Lung (tissue), 12 donors: ENCODE data around the gene C3orf49. TPM values are rescaled to one million over a fixed set of nuclear protein-coding genes. Genes with fewer than 3 reads are reported as not detected.
A peak's percentile ranks its signal among the peaks of the same experiment; 100 is the strongest.

Source experiments
- ATAC-seq: fragments of 200-7000 bp; cut with Tn5 transposase; one replicate; pipeline ENCODE4 v1.9.1; 2020; ENCODE audit warnings: moderate number of reproducible peaks; ENCODE audit not compliant: insufficient read depth, low FRiP score
- DNase-seq, 3 donors: peaks; one replicate each; pipeline ENCODE4 v3.0.0-alpha.2; 2013 to 2017
- H3K27ac ChIP-seq, 2 donors: one replicate each; pipeline ENCODE4 v1.5.1; 2013; ENCODE audit warnings: mild to moderate bottlenecking in 2 of 2, moderate library complexity in 2 of 2, control low read depth in 1 of 2, inconsistent platforms in 1 of 2, low read depth in 1 of 2, low read length in 1 of 2
- H3K27me3 ChIP-seq, 3 donors: one replicate each; pipeline ENCODE4 v1.5.1; 2013; ENCODE audit warnings: low read length in 2 of 3; ENCODE audit not compliant: control insufficient read depth in 3 of 3, insufficient read depth in 3 of 3
- H3K36me3 ChIP-seq, 4 donors: one replicate each; pipeline ENCODE4 v1.5.1; 2013; ENCODE audit warnings: low read length in 4 of 4, mild to moderate bottlenecking in 1 of 4, moderate library complexity in 1 of 4; ENCODE audit not compliant: control insufficient read depth in 4 of 4, insufficient read depth in 4 of 4
- H3K4me1 ChIP-seq, 5 donors: one replicate each; pipeline ENCODE4 v1.5.1; 2013; ENCODE audit warnings: low read length in 5 of 5, mild to moderate bottlenecking in 2 of 5, moderate library complexity in 1 of 5; ENCODE audit not compliant: control insufficient read depth in 5 of 5, insufficient read depth in 5 of 5
- H3K4me3 ChIP-seq: one replicate; pipeline ENCODE4 v1.5.1; 2013; ENCODE audit warnings: mild to moderate bottlenecking, control low read depth, moderate library complexity
- H3K9ac ChIP-seq, 2 donors: one replicate each; pipeline ENCODE4 v1.5.1; 2013; ENCODE audit warnings: low read length in 2 of 2, control low read depth in 1 of 2; ENCODE audit not compliant: insufficient read depth in 1 of 2
- H3K9me3 ChIP-seq, 4 donors: one replicate each; pipeline ENCODE4 v1.5.1; 2013; ENCODE audit warnings: low read length in 3 of 4, mild to moderate bottlenecking in 1 of 4, moderate library complexity in 1 of 4; ENCODE audit not compliant: control insufficient read depth in 4 of 4, insufficient read depth in 3 of 4
- WGBS, 2 donors: extraction: QIAGEN DNeasy Blood & Tissue Kit; methylation state at CpG; one replicate each; pipeline ENCODE4 v1.1.7; 2013; 5-methylcytosine and 5-hydroxymethylcytosine counted together
- polyA plus RNA-seq, 2 donors: library from polyadenylated mRNA; stranded (reverse); fragments of 200-250 nt; gene quantifications; one replicate each; pipeline ENCODE4 v1.2.1, GENCODE V29; 2013
- total RNA-seq, 2 donors: library from RNA; depleted of rRNA in 1 of 2; stranded (reverse); fragments of >200 nt in 1 of 2; gene quantifications; one replicate each; pipeline ENCODE4 v1.2.1, GENCODE V29; 2014 to 2021
- TF ChIP-seq, protein P1 (sequence below): IDR thresholded peaks from 2 replicates; pipeline ENCODE4 v1.5.1; 2012; ENCODE audit warnings: mild to moderate bottlenecking; ENCODE audit errors: control extremely low read depth, extremely low read depth
- donor health status: control.
- donor health status: control.
- donor health status: Bipolar disorder and iron deficiency.
- donor health status: healthy.
- donor health status: DM: yes; HTN: yes; CAD: no.

The C3orf49 gene
- total and polyA plus RNA-seq, 4 donors, result not detected

- no peak for ATAC-seq
- TF ChIP-seq, protein P1, sequence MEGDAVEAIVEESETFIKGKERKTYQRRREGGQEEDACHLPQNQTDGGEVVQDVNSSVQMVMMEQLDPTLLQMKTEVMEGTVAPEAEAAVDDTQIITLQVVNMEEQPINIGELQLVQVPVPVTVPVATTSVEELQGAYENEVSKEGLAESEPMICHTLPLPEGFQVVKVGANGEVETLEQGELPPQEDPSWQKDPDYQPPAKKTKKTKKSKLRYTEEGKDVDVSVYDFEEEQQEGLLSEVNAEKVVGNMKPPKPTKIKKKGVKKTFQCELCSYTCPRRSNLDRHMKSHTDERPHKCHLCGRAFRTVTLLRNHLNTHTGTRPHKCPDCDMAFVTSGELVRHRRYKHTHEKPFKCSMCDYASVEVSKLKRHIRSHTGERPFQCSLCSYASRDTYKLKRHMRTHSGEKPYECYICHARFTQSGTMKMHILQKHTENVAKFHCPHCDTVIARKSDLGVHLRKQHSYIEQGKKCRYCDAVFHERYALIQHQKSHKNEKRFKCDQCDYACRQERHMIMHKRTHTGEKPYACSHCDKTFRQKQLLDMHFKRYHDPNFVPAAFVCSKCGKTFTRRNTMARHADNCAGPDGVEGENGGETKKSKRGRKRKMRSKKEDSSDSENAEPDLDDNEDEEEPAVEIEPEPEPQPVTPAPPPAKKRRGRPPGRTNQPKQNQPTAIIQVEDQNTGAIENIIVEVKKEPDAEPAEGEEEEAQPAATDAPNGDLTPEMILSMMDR, result no peak
- DNase-seq, result peak in 2 of 3 donors; percentile 28 to 38
Measured at GRCh38 chr3:63791974-63792373, 27.1 kb upstream of the C3orf49 start.

DNA sequence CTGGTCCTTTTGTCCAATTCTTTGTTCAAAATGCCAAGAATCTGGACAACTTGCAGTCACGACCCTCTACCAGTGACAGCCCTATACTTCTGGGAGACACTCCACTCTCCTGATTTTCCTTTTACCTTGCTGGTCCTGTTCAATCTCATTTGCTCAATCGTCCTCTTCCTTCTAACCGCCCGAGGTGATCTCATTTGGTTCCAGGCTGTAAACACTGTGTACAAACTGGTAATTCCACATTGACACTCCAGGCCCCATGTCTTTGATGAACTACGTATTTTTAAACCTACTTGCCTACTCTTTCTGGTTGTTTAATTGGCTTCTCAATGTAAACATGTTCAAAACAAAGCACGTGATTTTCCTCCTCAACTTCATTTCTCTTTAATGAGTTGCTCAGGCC lies 23.7 kb upstream of the C3orf49 start:
- peaks cover 0 to 3% (median 2%) of the 10 kb centered on the region in 3 donors for H3K27me3 ChIP-seq
- no peak overlapping the region for H3K27ac ChIP-seq
- H3K9me3 ChIP-seq, result no peaks in the 10 kb centered on the region
- H3K36me3 ChIP-seq, result no peaks in the 10 kb centered on the region
- no peak overlapping the region for H3K4me3 ChIP-seq
- ATAC-seq, result no peak
- no peak for DNase-seq
- 69 to 76% methylated on average over 6 of the region's 6 CpGs for WGBS, 2 donors
- H3K9ac ChIP-seq, result no peak overlapping the region
- TF ChIP-seq, protein P1, result no peak
- no peaks in the 10 kb centered on the region for H3K4me1 ChIP-seq

More at GRCh38 chr3:63791974-63792373, 27.1 kb upstream of the C3orf49 start:
- H3K4me1 ChIP-seq, result no peaks in the 10 kb centered on the region
- no peak overlapping the region for H3K27ac ChIP-seq
- no peaks in the 10 kb centered on the region for H3K9me3 ChIP-seq
- H3K9ac ChIP-seq, result no peak overlapping the region
- WGBS, 2 donors, result 10 to 22% methylated on average over 1 of the region's 1 CpG
- no peaks in the 10 kb centered on the region for H3K36me3 ChIP-seq
- H3K27me3 ChIP-seq, result peaks cover 0 to 3% (median 2%) of the 10 kb centered on the region in 3 donors
- H3K4me3 ChIP-seq, result no peak overlapping the region

DNA sequence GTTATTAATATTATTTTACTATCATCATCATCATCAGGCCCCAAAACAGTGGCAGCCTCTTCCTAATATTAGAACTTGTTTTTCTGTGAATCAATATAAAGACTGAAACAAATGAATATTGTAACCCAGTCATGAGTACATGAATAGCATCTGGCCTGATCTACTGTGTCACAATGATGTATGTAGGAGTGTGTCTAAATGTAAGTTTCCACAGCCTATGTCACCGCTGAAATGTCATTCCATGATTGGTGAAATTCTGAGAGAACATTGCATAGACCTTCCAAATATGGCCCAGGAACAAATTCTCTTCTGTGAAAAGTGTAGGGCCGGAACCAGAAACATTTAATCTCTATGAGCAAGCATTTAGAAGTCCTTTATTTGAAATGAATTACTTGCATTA lies 20.6 kb upstream of the C3orf49 start:
- DNase-seq (no peak), ATAC-seq (no peak)
- Histone ChIP-seq H3K9me3 (peaks cover 0 to 1% (median 0%) of the 10 kb centered on the region in 4 donors), H3K36me3 (no peaks in the 10 kb centered on the region), H3K4me1 (no peaks in the 10 kb centered on the region), H3K27me3 (peaks cover 0 to 3% (median 2%) of the 10 kb centered on the region in 3 donors), H3K27ac (no peak overlapping the region), H3K4me3 (no peak overlapping the region), H3K9ac (no peak overlapping the region)
- 94 to 95% methylated on average over 2 of the region's 2 CpGs for WGBS, 2 donors
- TF ChIP-seq, protein P1, result no peak

GRCh38 chr3:63798949-63799348 lies 20.1 kb upstream of the C3orf49 start:
- Histone ChIP-seq H3K4me1 (no peaks in the 10 kb centered on the region), H3K9me3 (peaks cover 0 to 1% (median 0%) of the 10 kb centered on the region in 4 donors), H3K9ac (no peak overlapping the region), H3K4me3 (no peak overlapping the region), H3K36me3 (no peaks in the 10 kb centered on the region), H3K27ac (no peak overlapping the region), H3K27me3 (peaks cover 0 to 1% (median 1%) of the 10 kb centered on the region in 3 donors)
- WGBS, 2 donors, result 92 to 93% methylated on average over 2 of the region's 2 CpGs
- TF ChIP-seq, protein P1, result no peak
- ATAC-seq, result no peak
- DNase-seq, result no peak
